SK-N-SH treated with all-trans-retinoic acid at 6 μM for 48 hours (cell line): ENCODE measurements around the gene CLHC1.

Experiments used
- ARNTL ChIP-seq: fragments of 450-650 bp; formaldehyde crosslinking; IDR thresholded peaks from 2 replicates; pipeline ENCODE4 v1.5.0; 2020; ENCODE audit warnings: low read depth, mild to moderate bottlenecking, moderate library complexity, borderline replicate concordance
- PATZ1 ChIP-seq: fragments of 250-450 bp; sonication (Bioruptor Pico); IDR thresholded peaks from 2 replicates; pipeline ENCODE4 v1.8.0; 2020; ENCODE audit warnings: mild to moderate bottlenecking, moderate library complexity, borderline replicate concordance
- TOX ChIP-seq: fragments of 250-450 bp; sonication (Bioruptor Pico); IDR thresholded peaks from 2 replicates; pipeline ENCODE4 v1.8.0; 2021; ENCODE audit warnings: mild to moderate bottlenecking, moderate library complexity, borderline replicate concordance

DNA sequence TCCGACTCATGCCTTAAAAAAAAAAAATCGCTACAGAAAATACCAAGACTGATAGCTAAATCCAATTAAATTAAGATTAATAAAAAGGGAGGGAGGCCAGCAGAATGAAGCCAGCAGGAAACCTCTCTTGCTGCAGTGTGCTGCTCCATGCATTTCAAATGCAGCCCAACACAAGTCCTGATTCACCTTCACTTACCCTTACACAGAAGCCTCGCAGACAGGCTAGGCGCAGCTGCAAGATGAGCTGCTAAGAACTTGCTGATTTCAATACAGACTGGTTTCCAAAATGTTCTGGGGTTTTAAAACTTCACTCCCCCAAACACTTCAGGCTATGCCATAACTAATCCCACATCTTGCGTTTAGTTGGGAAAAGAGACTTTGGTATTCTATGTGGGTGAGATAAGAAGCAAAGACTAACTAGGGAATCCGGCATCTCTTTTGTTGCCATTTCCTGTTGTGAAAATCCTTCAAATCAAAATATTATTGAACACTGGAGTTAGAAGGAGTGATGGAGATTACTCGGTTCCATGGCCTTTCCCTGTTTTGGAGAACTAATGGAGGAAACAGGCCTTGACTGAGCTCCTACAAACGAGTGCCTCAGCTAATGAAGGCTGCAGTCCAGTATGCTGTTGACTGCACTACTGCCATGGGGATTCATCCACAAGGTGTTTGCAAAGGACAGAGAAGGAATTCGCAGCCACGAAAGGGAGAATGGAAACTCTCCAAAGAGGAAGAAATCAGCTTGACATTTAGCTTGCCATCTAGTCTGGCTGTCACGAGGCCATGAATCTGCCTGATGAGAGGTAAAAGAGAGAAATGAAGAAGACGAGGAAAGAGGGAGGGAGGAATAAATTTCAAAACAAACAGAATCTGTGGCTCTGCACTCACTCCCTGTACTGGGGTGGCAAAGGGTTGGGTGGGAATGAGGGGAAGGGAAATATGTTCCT is 67.3 kb downstream of the CLHC1 start:
- TF ChIP-seq ARNTL (CRISPR knock-in tag) = no peak
- TF ChIP-seq TOX (CRISPR knock-in tag) = no peak
- no peak for TF ChIP-seq PATZ1
